Measurements from ENCODE around the gene NUTM1. TPM values are rescaled to one million over a fixed set of nuclear protein-coding genes. Genes with fewer than 3 reads are reported as not detected.

NUTM1 gene
- total and polyA plus RNA-seq, 2 of the 13 experiments (the other 11 are each of a cell fraction or from before 2014, with no cell fraction given) = not detected

- H3K9me3 ChIP-seq (ENCODE audit: low read length) = no peaks in the 10 kb centered on the region
- intact Hi-C loops (cut with micrococcal nuclease; ENCODE audit: unreplicated experiment) (loop anchor here (2.0 to 10.0 kb wide), 2 partner anchors 99 to 235 kb away; partner anchors contain the start of genes EMC7 and PGBD4), in situ Hi-C loops (cut with HindIII; ENCODE audit: extremely low pct_ligation_motif_present, low pct_unique_long_range_greater_than_20kb) (no loop called here)
- FAIRE-seq (no peak), DNase-seq (ENCODE audit: low spot score) (no peak), ATAC-seq (no peak)
- ChIA-PET POLR2A (no interaction called here), CTCF (ENCODE audit: low intra/inter-chr PET ratio, low total read pairs) (no interaction called here)
- peaks cover 0 to 3% of the 10 kb centered on the region in 2 experiments; a peak in 1 of 5 replicates for H3K36me3 ChIP-seq (replicated peaks in 1 of 2; ENCODE audit: control insufficient read depth in 1 of 2, insufficient read depth in 2 of 2, low read length in 2 of 2)
- H3K4me2 ChIP-seq (ENCODE audit: low read depth, low read length) = no peak overlapping the region
- no peaks in the 10 kb centered on the region for H4K20me1 ChIP-seq (ENCODE audit: insufficient read depth, low read length)
- H3K4me3 ChIP-seq (replicated peaks in 1 of 3; ENCODE audit: insufficient read depth in 1 of 3, low read depth in 2 of 3, low read length in 3 of 3) = no peak overlapping the region
- no TSS peak for BruUV-seq (replicated peaks)
- H3K27me3 ChIP-seq (ENCODE audit: control insufficient read depth in 1 of 2, insufficient read depth in 2 of 2, low read length in 2 of 2) = no peaks in the 10 kb centered on the region; a peak in 1 of 5 replicates
- no peak for TF ChIP-seq E2F1 (CRISPR knock-in tag; IDR thresholded peaks at IDR 0.05)
- peaks cover 39% of the 10 kb centered on the region for H3K4me1 ChIP-seq (ENCODE audit: insufficient read depth, low read length)
- peaks cover 19% of the 10 kb centered on the region for H3K79me2 ChIP-seq (ENCODE audit: insufficient read depth, low read length)
- no peak overlapping the region for H3K27ac ChIP-seq (ENCODE audit: extremely low read length, insufficient read depth, low read length)
- H2AFZ ChIP-seq (ENCODE audit: low read length) = no peak overlapping the region
- 95% methylated on average over 3 of the region's 3 CpGs for WGBS (ENCODE audit: low lambda C conversion rate)
- no peak overlapping the region for H3K9ac ChIP-seq (ENCODE audit: insufficient read depth, low read depth, low read length)
Observed at GRCh38 chr15:34339946-34340345, 3.2 kb upstream of the NUTM1 start.

GRCh38 chr15:34341381-34342212 is 1.5 kb upstream of the NUTM1 start:
- Histone ChIP-seq H3K9me3 (ENCODE audit: low read length) (no peaks in the 10 kb centered on the region), H3K27me3 (ENCODE audit: control insufficient read depth in 1 of 2, insufficient read depth in 2 of 2, low read length in 2 of 2) (no peaks in the 10 kb centered on the region; a peak in 1 of 5 replicates), H4K20me1 (ENCODE audit: insufficient read depth, low read length) (no peaks in the 10 kb centered on the region), H3K4me3 (replicated peaks in 1 of 3; ENCODE audit: insufficient read depth in 1 of 3, low read depth in 2 of 3, low read length in 3 of 3) (peak overlapping the region; percentile 89 to 95 (median 93)), H3K27ac (ENCODE audit: extremely low read length, insufficient read depth, low read length) (peak overlapping the region; percentile 84), H3K9ac (ENCODE audit: insufficient read depth, low read depth, low read length) (peak overlapping the region; percentile 91; the same call in 1 of the 2 replicates), H3K36me3 (replicated peaks in 1 of 2; ENCODE audit: control insufficient read depth in 1 of 2, insufficient read depth in 2 of 2, low read length in 2 of 2) (peaks cover 0 to 3% of the 10 kb centered on the region in 2 experiments; a peak in 1 of 5 replicates), H2AFZ (ENCODE audit: low read length) (no peak overlapping the region), H3K79me2 (ENCODE audit: insufficient read depth, low read length) (peaks cover 19% of the 10 kb centered on the region), H3K4me1 (ENCODE audit: insufficient read depth, low read length) (peaks cover 22% of the 10 kb centered on the region), H3K4me2 (ENCODE audit: low read depth, low read length) (peak overlapping the region; percentile 75)
- intact Hi-C loops (cut with micrococcal nuclease; ENCODE audit: unreplicated experiment) = loop anchor here (2.0 to 10.0 kb wide), 2 partner anchors 23 to 237 kb away; partner anchors contain the start of genes EMC7 and PGBD4
- no peak for ATAC-seq
- in situ Hi-C loops (cut with HindIII; ENCODE audit: extremely low pct_ligation_motif_present, low pct_unique_long_range_greater_than_20kb) = no loop called here
- POLR2A ChIA-PET = interaction anchor here (0.9 to 1.6 kb wide), 2 partner anchors 132 to 240 kb away, joined by 3 to 7 read pairs; partner anchors contain the start of genes EMC7, KATNBL1 and PGBD4
- DNase-seq (ENCODE audit: low spot score) = no peak
- BruUV-seq (replicated peaks) = TSS peak; percentile 76
- WGBS (ENCODE audit: low lambda C conversion rate) = 91% methylated on average over 15 of the region's 15 CpGs
- no peak for FAIRE-seq
- TF ChIP-seq ZNF256 (CRISPR knock-in tag; conservative IDR thresholded peaks at IDR 0.05) (no peak), ETV6 (CRISPR knock-in tag; conservative IDR thresholded peaks at IDR 0.05) (no peak), ZNF678 (CRISPR knock-in tag; IDR thresholded peaks at IDR 0.05) (no peak), CBX2 (IDR thresholded peaks at IDR 0.05; ENCODE audit: low read depth, low read length) (no peak), CBX2 (CRISPR knock-in tag; IDR thresholded peaks at IDR 0.05; ENCODE audit: low read depth) (no peak), ZNF574 (CRISPR knock-in tag; IDR thresholded peaks at IDR 0.05) (no peak), ZBTB46 (CRISPR knock-in tag; IDR thresholded peaks at IDR 0.05; ENCODE audit: borderline replicate concordance) (no peak), ZBTB38 (CRISPR knock-in tag; IDR thresholded peaks at IDR 0.05) (0 out of 2 replicates have a peak, but pooled peaks have one; percentile 28), ZNF83 (CRISPR knock-in tag; IDR thresholded peaks at IDR 0.05; ENCODE audit: borderline replicate concordance) (no peak)
- CTCF ChIA-PET (ENCODE audit: low intra/inter-chr PET ratio, low total read pairs) = no interaction called here
